Activated effector memory CD4-positive, alpha-beta T cell treated with Interleukin-2 at 50 U/mL for 16 hours (primary cell): ENCODE results near the gene ATP2C2.

ENCODE experiments used
- DNase-seq: peaks from one replicate; pipeline ENCODE4 v3.0.0-alpha.2; 2020

Gene ATP2C2

DNA sequence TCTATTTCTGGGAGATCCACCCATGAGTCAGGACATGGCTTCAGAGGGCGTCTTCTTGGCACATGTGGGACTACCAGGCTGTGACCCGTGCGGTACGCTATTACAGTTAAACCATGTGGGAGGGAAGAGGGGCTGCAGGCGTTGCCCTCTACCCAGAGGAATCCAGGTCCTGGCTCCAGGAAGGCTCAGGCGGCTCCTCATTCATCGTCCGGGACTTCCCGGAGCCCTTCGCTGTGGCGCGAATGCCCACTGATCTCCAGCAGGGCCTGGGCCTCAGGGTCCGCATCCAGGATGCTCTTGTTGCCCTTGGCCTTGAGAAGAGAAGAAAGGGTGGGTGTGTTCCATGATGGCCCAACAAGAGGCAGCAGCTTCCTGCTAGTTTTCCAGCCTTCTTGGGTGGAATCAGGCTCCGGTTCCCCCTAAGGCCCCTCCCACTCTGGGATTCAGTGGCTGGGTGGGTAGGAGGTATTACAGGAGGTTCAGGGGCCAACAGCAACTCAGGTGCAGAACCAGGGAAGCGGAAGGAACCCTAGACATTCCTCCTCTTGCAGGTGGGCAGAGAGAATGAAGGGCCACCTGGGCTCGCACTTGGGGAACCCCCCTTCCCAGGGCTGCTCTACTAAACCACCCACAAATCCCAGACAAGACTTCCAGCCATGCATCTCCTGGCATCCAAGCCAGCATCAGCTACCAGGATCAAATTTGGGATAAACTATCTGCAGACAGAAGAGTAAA is 111.5 kb downstream of the ATP2C2 start:
- DNase-seq = no peak

GRCh38 chr16:84481051-84481735 is 112.9 kb downstream of the ATP2C2 start:
- no peak for DNase-seq

DNA sequence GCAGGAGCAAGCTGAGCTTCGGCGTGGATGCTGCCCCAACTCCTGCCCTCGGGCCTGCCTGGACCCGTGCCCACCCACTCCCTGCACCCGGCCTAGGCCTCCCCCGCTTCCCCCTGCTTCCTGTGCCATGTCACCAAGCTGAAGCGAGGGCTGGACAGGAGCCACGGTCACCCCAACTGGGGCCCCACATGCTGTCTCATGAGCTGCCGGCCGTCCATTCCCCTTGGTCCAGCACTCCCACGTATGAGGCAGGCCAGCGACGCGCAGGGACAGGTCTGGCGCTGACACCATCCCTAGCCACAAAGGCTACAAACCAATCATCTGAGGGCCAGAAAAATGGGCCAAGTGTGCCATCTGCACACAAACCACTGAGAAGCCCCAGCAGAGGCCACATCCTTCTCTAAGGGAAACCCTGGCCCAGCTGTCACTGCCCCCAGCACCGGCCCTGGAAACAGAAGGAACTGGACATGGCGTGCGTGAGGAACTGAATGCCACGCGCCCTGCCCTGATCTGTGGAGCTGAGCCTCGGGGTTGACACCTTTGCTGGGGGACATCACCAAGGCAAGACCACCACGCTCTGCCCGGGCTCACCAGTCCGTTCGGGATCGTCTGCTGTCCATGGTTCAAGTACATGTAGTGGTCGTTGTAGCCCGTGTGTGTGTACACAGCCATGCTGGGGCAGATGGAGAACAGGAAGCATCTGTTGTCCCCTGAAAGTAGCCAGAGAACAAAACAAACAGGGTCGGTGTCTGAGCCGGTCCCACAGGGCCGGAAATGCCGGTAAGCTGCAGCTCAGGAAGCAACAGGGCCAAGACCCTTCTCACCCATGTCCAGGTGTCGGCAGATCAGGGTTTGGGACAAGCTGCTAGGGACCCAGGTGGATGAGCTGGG is 113.9 kb downstream of the ATP2C2 start:
- DNase-seq = no peak

GRCh38 chr16:84482951-84483881 is 114.9 kb downstream of the ATP2C2 start:
- DNase-seq = no peak

- no peak for DNase-seq
Observed at GRCh38 chr16:84483882-84484565, 115.7 kb downstream of the ATP2C2 start.

GRCh38 chr16:84484579-84485254 is 116.4 kb downstream of the ATP2C2 start:
- no peak for DNase-seq

DNA sequence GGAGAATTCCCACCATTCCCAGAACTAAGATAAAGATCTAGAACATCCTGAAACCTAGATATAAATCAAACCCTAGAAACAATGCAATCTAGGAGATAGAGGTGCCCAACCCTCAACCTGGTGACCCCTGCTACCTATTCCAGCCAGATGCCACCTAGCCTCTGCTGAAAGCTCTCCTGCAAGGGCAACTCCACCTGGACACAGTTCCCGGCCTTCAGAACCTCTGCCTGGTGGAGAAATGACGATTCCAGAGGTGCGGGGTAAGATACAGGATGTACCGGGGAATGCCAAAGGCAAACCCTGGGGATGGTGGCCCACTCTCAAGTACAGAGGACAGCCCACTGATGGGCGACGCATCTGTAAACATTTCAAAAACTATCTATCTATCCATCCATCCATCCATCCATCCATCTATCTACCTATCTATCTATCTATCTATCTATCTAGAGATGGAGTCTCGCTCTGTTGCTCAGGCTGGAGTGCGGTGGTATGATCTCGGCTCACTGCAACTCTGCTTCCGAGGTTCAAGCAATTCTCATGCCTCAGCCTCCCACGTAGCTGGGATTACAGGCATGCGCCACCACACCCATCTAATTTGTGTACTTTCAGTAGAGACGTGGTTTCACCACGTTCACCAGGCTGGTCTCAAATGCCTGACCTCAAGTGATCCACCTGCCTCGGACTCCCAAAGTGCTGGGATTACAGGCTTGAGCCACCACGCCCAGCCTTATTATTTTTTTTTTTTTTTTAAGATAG is 117.1 kb downstream of the ATP2C2 start:
- DNase-seq = no peak

- DNase-seq = no peak
Observed at GRCh38 chr16:84486126-84486525, 117.8 kb downstream of the ATP2C2 start.

- no peak for DNase-seq
Observed at GRCh38 chr16:84486551-84487235, 118.4 kb downstream of the ATP2C2 start.

DNA sequence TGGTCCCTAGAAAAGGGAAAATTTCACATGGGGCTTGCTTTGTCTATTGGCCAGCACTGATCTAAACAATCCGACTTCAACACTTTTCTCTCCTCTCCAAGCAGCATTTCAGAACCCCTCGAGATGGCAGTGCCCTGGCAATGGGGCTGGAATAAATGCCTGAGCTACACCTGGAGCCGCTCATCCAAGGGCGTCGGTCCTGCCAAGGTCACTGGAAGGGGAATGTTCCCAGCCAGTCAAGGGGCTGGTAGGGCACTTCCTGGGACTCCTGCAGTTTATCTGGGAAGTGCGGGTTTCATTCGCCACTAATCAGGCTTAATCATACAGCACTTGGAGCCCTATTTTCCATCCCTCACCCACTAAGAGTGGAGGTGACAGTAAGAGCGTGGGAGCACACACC is 119.0 kb downstream of the ATP2C2 start:
- DNase-seq = no peak

DNA sequence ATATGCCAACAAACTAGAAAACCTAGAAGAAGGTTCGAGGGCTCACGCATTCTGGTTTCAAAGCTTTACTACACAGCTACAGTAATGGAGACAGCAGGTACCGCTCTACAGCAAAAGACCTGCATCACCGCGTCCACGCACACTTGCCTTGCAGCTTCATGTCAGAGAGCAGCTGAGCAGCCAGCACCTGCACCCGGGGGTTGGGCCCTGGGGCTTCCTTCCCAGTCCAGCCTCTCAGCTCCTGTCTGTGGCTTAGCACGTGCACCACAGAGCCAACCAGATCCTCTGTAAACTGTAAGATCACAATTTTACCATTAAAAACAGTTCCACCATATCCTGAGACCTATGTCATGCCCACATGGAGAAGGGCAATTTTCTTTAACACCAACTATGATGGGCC is 120.8 kb downstream of the ATP2C2 start:
- DNase-seq = no peak

DNA sequence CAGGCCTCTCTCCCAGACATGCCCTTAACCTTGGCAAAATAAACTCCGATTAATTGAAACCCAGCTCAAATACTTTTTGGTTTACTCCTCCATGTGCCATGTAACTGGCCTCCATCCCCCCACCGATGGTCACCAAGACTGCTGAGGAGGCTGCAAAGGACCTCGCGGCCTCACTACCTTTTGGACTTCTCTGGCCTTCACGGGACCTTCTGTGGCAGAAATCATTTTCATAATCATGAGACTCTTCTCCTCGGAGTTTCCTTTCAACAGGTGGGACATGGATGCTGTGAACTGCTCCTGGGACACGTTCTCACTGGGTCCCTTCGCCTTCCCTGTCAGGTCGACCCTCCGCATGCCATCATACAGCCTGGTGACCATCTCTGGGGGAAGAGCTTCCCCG is 127.2 kb downstream of the ATP2C2 start:
- no peak for DNase-seq

GRCh38 chr16:84496991-84497390 is 128.7 kb downstream of the ATP2C2 start:
- DNase-seq = no peak

GRCh38 chr16:84497418-84498222 is 129.3 kb downstream of the ATP2C2 start:
- DNase-seq = no peak

- no peak for DNase-seq
Observed at GRCh38 chr16:84498223-84498610, 129.9 kb downstream of the ATP2C2 start.

GRCh38 chr16:84498859-84499620 is 130.7 kb downstream of the ATP2C2 start:
- DNase-seq = no peak

GRCh38 chr16:84499638-84500037 is 131.3 kb downstream of the ATP2C2 start:
- no peak for DNase-seq

- no peak for DNase-seq
Observed at GRCh38 chr16:84500531-84500930, 132.2 kb downstream of the ATP2C2 start.
